ENCODE data around the gene UBXN2A. TPM values are rescaled to one million over a fixed set of nuclear protein-coding genes. Genes with fewer than 3 reads are reported as not detected.

UBXN2A gene
- total RNA-seq, 1 donor from 2014 or later: 16.7 TPM

DNA sequence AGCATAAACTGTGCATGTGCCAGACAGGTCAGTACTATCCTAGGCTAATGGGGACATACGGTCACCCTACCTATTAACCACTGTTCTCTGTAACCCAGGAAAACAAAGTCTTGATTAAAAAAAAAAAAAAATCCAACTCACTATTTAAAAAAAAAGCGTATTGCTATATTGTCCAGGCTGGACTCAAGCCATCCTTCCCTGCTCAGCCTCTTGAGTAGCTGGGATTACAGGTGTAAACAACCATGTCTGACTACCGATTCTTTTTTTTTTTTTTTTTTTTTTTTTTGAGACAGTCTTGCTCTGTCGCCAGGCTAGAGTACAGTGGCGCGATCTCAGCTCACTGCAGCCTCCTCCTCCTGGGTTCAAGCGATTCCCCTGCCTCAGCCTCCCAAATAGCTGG, 24.9 kb upstream of the UBXN2A start:
- H3K9me3 ChIP-seq (ENCODE audit: control insufficient read depth in 3 of 3, low read length in 3 of 3): no peaks in the 10 kb centered on the region
- no peak overlapping the region for H3K4me3 ChIP-seq (ENCODE audit: low read length in 3 of 3)
- H3K27ac ChIP-seq (ENCODE audit: low read depth, low read length): no peak overlapping the region

DNA sequence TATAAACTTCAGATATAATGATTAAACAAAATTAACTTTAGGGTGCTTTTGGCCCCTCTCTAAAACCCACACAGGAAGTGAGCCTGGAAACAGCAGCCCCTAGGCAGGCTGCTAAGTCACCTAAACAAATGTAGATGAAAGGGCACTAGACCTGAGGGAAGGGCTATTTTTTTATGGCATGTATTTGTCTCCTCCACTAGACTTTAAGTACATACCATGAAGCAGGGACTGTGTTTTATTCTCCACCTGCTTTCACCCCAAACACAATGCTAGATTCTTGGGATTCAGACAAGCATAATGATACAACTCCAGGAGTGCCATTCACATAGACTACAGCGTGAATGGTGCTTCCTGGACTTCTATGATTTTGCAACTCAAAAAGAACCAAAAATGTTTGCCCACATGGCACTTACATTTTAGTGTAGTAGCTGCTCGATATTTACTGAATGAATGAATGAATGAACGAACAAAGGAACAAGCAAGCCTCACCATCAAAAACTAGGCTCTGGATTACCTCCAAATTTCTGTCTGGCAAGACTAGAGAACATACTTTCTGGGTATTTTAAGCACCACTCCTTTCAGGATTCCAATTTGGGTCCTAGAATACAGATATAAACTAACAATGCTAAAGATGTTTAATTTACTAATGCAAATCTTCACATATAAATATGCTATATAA, 23.4 kb upstream of the UBXN2A start:
- H3K4me3 ChIP-seq (ENCODE audit: low read length in 3 of 3): no peak overlapping the region
- H3K27me3 ChIP-seq (ENCODE audit: control insufficient read depth in 3 of 3, insufficient read depth in 3 of 3, low read length in 3 of 3): no peaks in the 10 kb centered on the region

More for the DNA sequence above, 24.9 kb upstream of the UBXN2A start:
- peaks cover 5 to 11% (median 7%) of the 10 kb centered on the region in 3 donors for H3K4me1 ChIP-seq (ENCODE audit: control insufficient read depth in 3 of 3, insufficient read depth in 3 of 3, low read length in 3 of 3)
- H3K36me3 ChIP-seq (ENCODE audit: control insufficient read depth in 3 of 3, insufficient read depth in 3 of 3, low read length in 3 of 3): no peaks in the 10 kb centered on the region
- no peak overlapping the region for H3K9ac ChIP-seq (ENCODE audit: low read depth in 1 of 3, low read length in 3 of 3)
- H3K27me3 ChIP-seq (ENCODE audit: control insufficient read depth in 3 of 3, insufficient read depth in 3 of 3, low read length in 3 of 3): no peaks in the 10 kb centered on the region

GRCh38 chr2:23918837-23919489, 21.3 kb upstream of the UBXN2A start:
- Histone ChIP-seq H3K4me3 (ENCODE audit: low read length in 3 of 3) (no peak overlapping the region), H3K36me3 (ENCODE audit: control insufficient read depth in 3 of 3, insufficient read depth in 3 of 3, low read length in 3 of 3) (no peaks in the 10 kb centered on the region), H3K9me3 (ENCODE audit: control insufficient read depth in 3 of 3, low read length in 3 of 3) (no peaks in the 10 kb centered on the region), H3K27me3 (ENCODE audit: control insufficient read depth in 3 of 3, insufficient read depth in 3 of 3, low read length in 3 of 3) (no peaks in the 10 kb centered on the region), H3K27ac (ENCODE audit: low read depth, low read length) (no peak overlapping the region), H3K9ac (ENCODE audit: low read depth in 1 of 3, low read length in 3 of 3) (no peak overlapping the region), H3K4me1 (ENCODE audit: control insufficient read depth in 3 of 3, insufficient read depth in 3 of 3, low read length in 3 of 3) (peaks cover 5 to 11% (median 7%) of the 10 kb centered on the region in 3 donors)

More for the DNA sequence above, 23.4 kb upstream of the UBXN2A start:
- Histone ChIP-seq H3K9me3 (ENCODE audit: control insufficient read depth in 3 of 3, low read length in 3 of 3) (no peaks in the 10 kb centered on the region), H3K9ac (ENCODE audit: low read depth in 1 of 3, low read length in 3 of 3) (no peak overlapping the region), H3K36me3 (ENCODE audit: control insufficient read depth in 3 of 3, insufficient read depth in 3 of 3, low read length in 3 of 3) (no peaks in the 10 kb centered on the region), H3K27ac (ENCODE audit: low read depth, low read length) (no peak overlapping the region), H3K4me1 (ENCODE audit: control insufficient read depth in 3 of 3, insufficient read depth in 3 of 3, low read length in 3 of 3) (peaks cover 5 to 11% (median 7%) of the 10 kb centered on the region in 3 donors)

GRCh38 chr2:23924589-23925359, 15.5 kb upstream of the UBXN2A start:
- peak overlapping the region; percentile 93 to 97 (median 97) for H3K4me3 ChIP-seq (ENCODE audit: low read length in 3 of 3)
- no peaks in the 10 kb centered on the region for H3K27me3 ChIP-seq (ENCODE audit: control insufficient read depth in 3 of 3, insufficient read depth in 3 of 3, low read length in 3 of 3)
- H3K27ac ChIP-seq (ENCODE audit: low read depth, low read length): peak overlapping the region; percentile 99
- peaks cover 12 to 13% (median 12%) of the 10 kb centered on the region in 3 donors for H3K4me1 ChIP-seq (ENCODE audit: control insufficient read depth in 3 of 3, insufficient read depth in 3 of 3, low read length in 3 of 3)
- peak overlapping the region; percentile 36 to 100 (median 98) for H3K9ac ChIP-seq (ENCODE audit: low read depth in 1 of 3, low read length in 3 of 3)
- no peaks in the 10 kb centered on the region for H3K36me3 ChIP-seq (ENCODE audit: control insufficient read depth in 3 of 3, insufficient read depth in 3 of 3, low read length in 3 of 3)
- no peaks in the 10 kb centered on the region for H3K9me3 ChIP-seq (ENCODE audit: control insufficient read depth in 3 of 3, low read length in 3 of 3)

DNA sequence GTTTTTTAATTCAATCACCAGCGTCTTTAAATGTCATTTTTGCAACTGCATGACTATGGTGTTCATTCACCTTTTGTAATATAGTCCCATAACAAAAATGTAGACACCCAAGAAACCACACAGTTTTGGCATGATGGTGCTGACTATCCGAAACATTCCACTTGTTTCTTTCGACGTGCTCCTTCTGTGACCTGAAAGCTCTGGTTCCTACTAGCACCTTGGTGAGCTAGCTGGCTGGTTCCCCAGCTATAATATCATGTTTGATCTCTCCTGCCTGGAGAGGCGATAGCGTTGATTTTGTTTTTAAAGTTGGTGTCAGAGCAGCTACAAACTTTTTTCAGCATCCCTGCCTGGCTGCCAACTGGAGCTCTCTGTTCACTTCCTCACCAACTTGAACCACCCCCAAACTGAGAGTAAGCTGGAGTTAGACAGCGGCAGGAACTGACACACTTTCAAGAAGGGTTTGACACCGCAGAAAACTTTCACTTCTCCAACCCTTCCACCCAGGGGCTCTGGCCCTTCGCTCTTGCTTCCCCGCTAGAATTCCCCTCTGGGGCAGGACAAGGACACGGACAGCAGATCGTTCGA, 14.5 kb upstream of the UBXN2A start:
- peaks cover 0 to 3% (median 0%) of the 10 kb centered on the region in 3 donors for H3K36me3 ChIP-seq (ENCODE audit: control insufficient read depth in 3 of 3, insufficient read depth in 3 of 3, low read length in 3 of 3)
- peak overlapping the region; percentile 99 for H3K27ac ChIP-seq (ENCODE audit: low read depth, low read length)
- peak overlapping the region; percentile 98 to 100 (median 98) for H3K9ac ChIP-seq (ENCODE audit: low read depth in 1 of 3, low read length in 3 of 3)
- H3K4me3 ChIP-seq (ENCODE audit: low read length in 3 of 3): peak overlapping the region; percentile 93 to 97 (median 97)
- peaks cover 12 to 13% (median 12%) of the 10 kb centered on the region in 3 donors for H3K4me1 ChIP-seq (ENCODE audit: control insufficient read depth in 3 of 3, insufficient read depth in 3 of 3, low read length in 3 of 3)
- H3K27me3 ChIP-seq (ENCODE audit: control insufficient read depth in 3 of 3, insufficient read depth in 3 of 3, low read length in 3 of 3): no peaks in the 10 kb centered on the region
- H3K9me3 ChIP-seq (ENCODE audit: control insufficient read depth in 3 of 3, low read length in 3 of 3): no peaks in the 10 kb centered on the region

DNA sequence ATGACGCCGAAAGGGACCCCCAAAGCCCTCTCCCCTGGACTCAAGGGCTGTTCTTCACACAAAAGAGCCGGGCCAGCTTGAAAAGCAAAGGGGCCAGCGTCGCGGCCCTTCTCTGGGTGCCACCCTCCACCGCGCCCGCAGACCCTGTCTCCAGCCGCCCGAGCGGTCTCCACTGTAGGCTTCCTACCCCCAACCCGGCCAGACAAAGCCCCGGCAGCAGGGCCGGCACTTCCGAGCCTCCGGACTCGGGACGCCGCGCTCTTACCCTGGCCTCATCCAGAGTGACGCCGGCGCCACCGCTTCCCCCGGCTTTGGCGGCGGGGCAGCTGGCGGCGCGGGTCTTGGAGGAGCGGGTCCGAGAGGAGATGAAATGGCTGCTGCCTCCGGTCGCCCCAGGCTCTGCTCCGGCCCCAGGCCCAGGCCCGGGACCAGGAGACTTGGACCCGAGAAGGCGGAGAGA, 13.9 kb upstream of the UBXN2A start:
- no peaks in the 10 kb centered on the region for H3K9me3 ChIP-seq (ENCODE audit: control insufficient read depth in 3 of 3, low read length in 3 of 3)
- H3K27me3 ChIP-seq (ENCODE audit: control insufficient read depth in 3 of 3, insufficient read depth in 3 of 3, low read length in 3 of 3): no peaks in the 10 kb centered on the region
- H3K27ac ChIP-seq (ENCODE audit: low read depth, low read length): peak overlapping the region; percentile 99
- H3K36me3 ChIP-seq (ENCODE audit: control insufficient read depth in 3 of 3, insufficient read depth in 3 of 3, low read length in 3 of 3): peaks cover 0 to 5% (median 0%) of the 10 kb centered on the region in 3 donors
- H3K9ac ChIP-seq (ENCODE audit: low read depth in 1 of 3, low read length in 3 of 3): peak overlapping the region; percentile 98 to 100 (median 98)
- H3K4me1 ChIP-seq (ENCODE audit: control insufficient read depth in 3 of 3, insufficient read depth in 3 of 3, low read length in 3 of 3): peaks cover 12 to 13% (median 12%) of the 10 kb centered on the region in 3 donors
- H3K4me3 ChIP-seq (ENCODE audit: low read length in 3 of 3): peak overlapping the region; percentile 93 to 97 (median 97)

- H3K36me3 ChIP-seq (ENCODE audit: control insufficient read depth in 3 of 3, insufficient read depth in 3 of 3, low read length in 3 of 3): peaks cover 0 to 9% (median 0%) of the 10 kb centered on the region in 3 donors
- peak within 1 kb of the TSS; percentile 99 for H3K27ac ChIP-seq (ENCODE audit: low read depth, low read length)
- peak within 1 kb of the TSS; percentile 98 to 100 (median 98) for H3K9ac ChIP-seq (ENCODE audit: low read depth in 1 of 3, low read length in 3 of 3)
- H3K4me3 ChIP-seq (ENCODE audit: low read length in 3 of 3): peak within 1 kb of the TSS; percentile 93 to 97 (median 97)
- H3K27me3 ChIP-seq (ENCODE audit: control insufficient read depth in 3 of 3, insufficient read depth in 3 of 3, low read length in 3 of 3): no peaks in the 10 kb centered on the region
- no peaks in the 10 kb centered on the region for H3K9me3 ChIP-seq (ENCODE audit: control insufficient read depth in 3 of 3, low read length in 3 of 3)
- H3K4me1 ChIP-seq (ENCODE audit: control insufficient read depth in 3 of 3, insufficient read depth in 3 of 3, low read length in 3 of 3): peaks cover 12 to 13% (median 12%) of the 10 kb centered on the region in 3 donors
Observed at GRCh38 chr2:23926750-23927571, 13.3 kb upstream of the UBXN2A start, which contains the start of gene ATAD2B. TSS of gene ATAD2B (minus strand) at chr2:23927123. CDS start at chr2:23926770, 353 bp downstream.

GRCh38 chr2:23934259-23934658, 6.0 kb upstream of the UBXN2A start:
- Histone ChIP-seq H3K4me3 (ENCODE audit: low read length in 3 of 3) (no peak overlapping the region), H3K36me3 (ENCODE audit: control insufficient read depth in 3 of 3, insufficient read depth in 3 of 3, low read length in 3 of 3) (peaks cover 0 to 9% (median 0%) of the 10 kb centered on the region in 3 donors), H3K9ac (ENCODE audit: low read depth in 1 of 3, low read length in 3 of 3) (no peak overlapping the region), H3K9me3 (ENCODE audit: control insufficient read depth in 3 of 3, low read length in 3 of 3) (no peaks in the 10 kb centered on the region), H3K4me1 (ENCODE audit: control insufficient read depth in 3 of 3, insufficient read depth in 3 of 3, low read length in 3 of 3) (peaks cover 0 to 5% (median under 1%) of the 10 kb centered on the region in 3 donors), H3K27ac (ENCODE audit: low read depth, low read length) (no peak overlapping the region), H3K27me3 (ENCODE audit: control insufficient read depth in 3 of 3, insufficient read depth in 3 of 3, low read length in 3 of 3) (no peaks in the 10 kb centered on the region)

Data from skeletal muscle tissue (tissue), 4 donors.